HEK293T (cell line): ENCODE measurements around the gene KSR2.

Experiments
- CTCF ChIA-PET: fragments of 350-600 bp; formaldehyde crosslinking; extraction: SDS; loops from one replicate; lab custom pipeline; 2021; ENCODE audit warnings: antibody characterized with exemption, inconsistent platforms; lab: Yijun Ruan, JAX
- POLR2A ChIA-PET: fragments of 350-600 bp; formaldehyde crosslinking; extraction: SDS; loops from one replicate; lab custom pipeline; 2020; ENCODE audit warnings: antibody characterized with exemption, inconsistent platforms; lab: Yijun Ruan, JAX
- DNase-seq: peaks from one replicate; pipeline ENCODE4 v3.0.0; 2012; ENCODE audit warnings: mixed read lengths; ENCODE audit errors: extremely low spot score
- ARNT ChIP-seq: fragments of 450-650 bp; IDR thresholded peaks from 2 replicates; pipeline ENCODE4 v1.6.1; 2017; ENCODE audit warnings: mild to moderate bottlenecking
- BHLHE40 ChIP-seq: fragments of 450-650 bp; IDR thresholded peaks from 2 replicates; pipeline ENCODE4 v1.6.1; 2016; ENCODE audit warnings: mild to moderate bottlenecking, moderate library complexity, borderline replicate concordance
- CTBP1 ChIP-seq: fragments of 450-650 bp; IDR thresholded peaks from 2 replicates; pipeline ENCODE4 v1.6.1; 2016; ENCODE audit warnings: borderline replicate concordance
- ELF4 ChIP-seq: fragments of 450-650 bp; IDR thresholded peaks from 2 replicates; pipeline ENCODE4 v1.6.1; 2017; ENCODE audit warnings: antibody characterized with exemption
- FOXA1 ChIP-seq: fragments of 450-650 bp; IDR thresholded peaks from 2 replicates; pipeline ENCODE4 v1.6.1; 2016; ENCODE audit warnings: mild to moderate bottlenecking
- FOXK2 ChIP-seq: fragments of 450-650 bp; IDR thresholded peaks from 2 replicates; pipeline ENCODE4 v1.6.1; 2016; ENCODE audit warnings: mild to moderate bottlenecking
- FOXM1 ChIP-seq: fragments of 450-650 bp; IDR thresholded peaks from 2 replicates; pipeline ENCODE4 v1.6.1; 2017; ENCODE audit warnings: mild to moderate bottlenecking, borderline replicate concordance
- HDGF ChIP-seq: fragments of 450-650 bp; IDR thresholded peaks from 2 replicates; pipeline ENCODE4 v1.6.1; 2017; ENCODE audit warnings: antibody characterized with exemption, borderline replicate concordance
- L3MBTL2 ChIP-seq: fragments of 450-650 bp; conservative IDR thresholded peaks from 2 replicates; pipeline ENCODE4 v1.6.1; 2016; ENCODE audit warnings: mild to moderate bottlenecking
- LEF1 ChIP-seq: fragments of 450-650 bp; IDR thresholded peaks from 2 replicates; pipeline ENCODE4 v1.6.1; 2017; ENCODE audit warnings: mild to moderate bottlenecking, borderline replicate concordance
- NFRKB ChIP-seq: fragments of 450-650 bp; IDR thresholded peaks from 2 replicates; pipeline ENCODE4 v1.6.1; 2016; ENCODE audit warnings: mild to moderate bottlenecking, moderate library complexity
- SP1 ChIP-seq: fragments of 450-650 bp; IDR thresholded peaks from 2 replicates; pipeline ENCODE4 v1.6.1; 2017
- SUZ12 ChIP-seq: fragments of 450-650 bp; IDR thresholded peaks from 2 replicates; pipeline ENCODE4 v1.6.1; 2016; ENCODE audit warnings: mild to moderate bottlenecking
- TARDBP ChIP-seq: fragments of 450-650 bp; IDR thresholded peaks from 2 replicates; pipeline ENCODE4 v1.6.1; 2016
- ZNF384 ChIP-seq: fragments of 450-650 bp; IDR thresholded peaks from 2 replicates; pipeline ENCODE4 v1.6.1; 2016
- TF ChIP-seq, protein P1 (sequence below): fragments of 450-650 bp; IDR thresholded peaks from 2 replicates; pipeline ENCODE4 v1.6.1; 2016

The KSR2 gene

DNA sequence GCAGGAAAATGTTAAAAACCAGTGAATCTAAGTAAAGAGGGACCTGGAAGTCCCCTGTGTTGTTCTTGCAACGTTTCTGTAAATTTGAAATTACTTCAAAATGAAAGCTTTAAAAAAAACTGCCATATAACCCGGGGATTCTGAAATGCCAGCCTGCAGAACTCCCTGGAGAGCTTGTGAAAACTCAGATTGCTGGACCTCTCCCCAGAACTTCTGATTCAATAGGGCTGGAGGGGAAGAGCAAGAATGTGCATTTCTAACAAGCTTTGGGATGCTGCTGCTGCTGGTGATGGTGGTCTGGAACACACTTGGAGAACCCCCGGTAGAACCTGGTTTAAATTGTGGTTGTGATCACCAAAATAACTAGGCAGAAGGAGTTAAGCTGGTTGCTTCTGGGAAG is 307.3 kb downstream of the KSR2 start:
- CTCF ChIA-PET: no interaction called here
- POLR2A ChIA-PET: no interaction called here
- TF ChIP-seq HDGF: no peak
- DNase-seq: no peak

DNA sequence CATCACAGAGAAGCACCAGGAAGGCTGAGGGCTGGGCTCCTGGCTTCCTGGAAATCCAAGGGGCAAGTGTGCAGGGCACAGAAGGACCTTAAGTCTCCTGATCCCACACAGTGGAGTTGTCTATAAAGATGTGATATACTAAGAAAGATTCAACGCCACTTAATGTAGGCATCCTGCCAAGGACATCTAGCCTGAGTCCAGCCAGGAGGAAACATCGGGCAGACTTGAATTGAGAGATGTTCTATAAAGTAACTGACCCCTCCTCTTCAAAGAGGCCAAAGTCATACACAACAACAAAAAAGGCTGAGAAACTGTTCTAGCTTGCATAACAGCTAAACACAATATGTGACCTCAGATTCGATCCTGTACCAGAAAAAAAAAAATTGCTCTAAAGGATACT is 307.9 kb downstream of the KSR2 start:
- DNase-seq: no peak
- no peak for TF ChIP-seq FOXA1
- no peak for TF ChIP-seq FOXK2
- TF ChIP-seq SUZ12: no peak
- no peak for TF ChIP-seq ARNT
- no peak for TF ChIP-seq LEF1
- ChIA-PET CTCF (no interaction called here), POLR2A (no interaction called here)

DNA sequence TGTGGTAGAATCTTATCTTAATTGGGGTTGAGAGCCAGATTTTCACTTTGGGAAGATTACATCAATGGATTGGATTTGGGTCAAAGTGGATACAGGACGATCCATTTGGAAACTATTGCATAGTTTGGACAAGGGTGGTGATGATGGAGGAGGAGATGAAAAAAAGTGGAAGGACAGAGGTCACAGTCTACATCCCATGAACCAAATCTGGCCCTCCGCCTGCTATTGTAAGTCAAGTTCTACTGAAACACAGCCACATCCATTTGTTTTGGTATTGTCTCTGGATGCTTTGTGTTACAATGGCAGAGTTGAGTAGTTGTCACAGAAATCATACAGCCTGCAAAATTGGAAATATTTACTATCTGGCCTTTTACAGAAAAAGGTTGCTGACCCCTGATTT is 310.6 kb downstream of the KSR2 start:
- CTCF ChIA-PET: no interaction called here
- no peak for DNase-seq
- POLR2A ChIA-PET: no interaction called here
- no peak for TF ChIP-seq SP1

DNA sequence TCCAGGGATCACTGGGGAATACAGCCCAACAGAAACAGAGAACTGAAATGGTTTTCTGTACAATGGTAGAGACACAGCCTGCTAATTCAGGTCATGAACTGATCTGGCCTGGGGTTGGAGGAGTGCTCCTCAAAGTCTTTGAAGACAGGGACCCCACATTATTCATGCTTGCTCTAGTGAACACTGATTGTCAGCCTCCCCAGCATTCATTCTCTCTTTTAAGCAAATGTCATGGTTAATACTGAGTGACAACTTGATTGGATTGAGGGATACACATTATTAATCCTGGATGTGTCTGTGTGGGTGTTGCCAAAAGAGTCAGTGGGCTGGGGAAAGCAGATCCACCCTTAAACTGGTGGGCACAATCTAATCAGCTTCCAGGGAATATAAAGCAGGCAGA is 319.0 kb downstream of the KSR2 start:
- no peak for TF ChIP-seq NFRKB
- no peak for TF ChIP-seq TARDBP
- TF ChIP-seq, protein P1, sequence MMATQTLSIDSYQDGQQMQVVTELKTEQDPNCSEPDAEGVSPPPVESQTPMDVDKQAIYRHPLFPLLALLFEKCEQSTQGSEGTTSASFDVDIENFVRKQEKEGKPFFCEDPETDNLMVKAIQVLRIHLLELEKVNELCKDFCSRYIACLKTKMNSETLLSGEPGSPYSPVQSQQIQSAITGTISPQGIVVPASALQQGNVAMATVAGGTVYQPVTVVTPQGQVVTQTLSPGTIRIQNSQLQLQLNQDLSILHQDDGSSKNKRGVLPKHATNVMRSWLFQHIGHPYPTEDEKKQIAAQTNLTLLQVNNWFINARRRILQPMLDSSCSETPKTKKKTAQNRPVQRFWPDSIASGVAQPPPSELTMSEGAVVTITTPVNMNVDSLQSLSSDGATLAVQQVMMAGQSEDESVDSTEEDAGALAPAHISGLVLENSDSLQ: no peak
- no peak for TF ChIP-seq BHLHE40
- TF ChIP-seq HDGF: no peak
- no peak for TF ChIP-seq LEF1
- no peak for TF ChIP-seq ELF4
- no peak for TF ChIP-seq ZNF384
- CTCF ChIA-PET: no interaction called here
- DNase-seq: no peak
- POLR2A ChIA-PET: no interaction called here

DNA sequence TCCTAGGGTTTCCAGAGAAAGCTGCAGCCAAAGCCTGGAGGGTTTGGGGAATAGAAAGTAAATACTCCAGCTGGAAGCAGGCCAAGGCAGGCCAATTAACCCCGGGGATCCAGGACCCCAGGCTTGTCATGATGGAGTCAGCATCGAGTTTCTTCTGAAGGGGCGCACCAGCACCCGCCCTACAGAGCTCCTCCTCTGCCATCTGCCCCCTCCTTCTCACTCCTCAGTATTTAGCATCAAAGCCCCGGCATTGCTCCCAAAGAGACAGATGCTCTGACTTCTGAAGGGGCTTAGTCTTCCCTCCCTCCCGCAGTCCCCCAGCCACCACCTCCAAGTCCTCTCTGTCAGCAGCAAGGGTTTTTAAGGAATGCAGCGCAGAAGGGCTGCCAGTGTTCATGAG is 322.3 kb downstream of the KSR2 start:
- POLR2A ChIA-PET: no interaction called here
- DNase-seq: no peak
- no peak for TF ChIP-seq ARNT
- no peak for TF ChIP-seq SUZ12
- no peak for TF ChIP-seq BHLHE40
- no peak for TF ChIP-seq FOXK2
- no peak for TF ChIP-seq NFRKB
- no peak for TF ChIP-seq FOXM1
- TF ChIP-seq L3MBTL2: no peak
- no peak for TF ChIP-seq TARDBP
- no peak for TF ChIP-seq ELF4
- no peak for TF ChIP-seq ZNF384
- TF ChIP-seq HDGF: no peak
- TF ChIP-seq, protein P1: no peak
- no peak for TF ChIP-seq SP1
- no peak for TF ChIP-seq LEF1
- TF ChIP-seq CTBP1: no peak
- TF ChIP-seq FOXA1: no peak
- CTCF ChIA-PET: no interaction called here

DNA sequence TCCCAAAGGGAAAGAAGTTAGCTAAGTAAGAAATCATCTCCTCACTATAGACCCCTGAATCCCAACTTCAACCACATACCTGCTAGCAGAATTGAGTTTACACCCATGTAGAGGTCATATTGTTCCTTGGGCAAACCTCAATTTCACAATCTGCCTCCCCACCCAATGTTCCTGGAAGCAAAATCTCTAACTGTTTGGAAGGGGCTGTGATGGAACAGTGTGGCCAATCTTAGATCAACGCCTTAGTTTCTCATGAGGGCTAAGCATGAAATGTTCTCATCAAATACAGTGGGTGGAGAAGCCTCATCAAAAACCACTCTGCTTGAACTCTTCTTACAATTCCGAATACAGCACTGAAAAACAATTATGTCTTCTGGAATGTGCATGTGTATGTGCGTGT is 323.3 kb downstream of the KSR2 start:
- no peak for DNase-seq
- POLR2A ChIA-PET: no interaction called here
- CTCF ChIA-PET: no interaction called here
- TF ChIP-seq BHLHE40 (no peak), ELF4 (no peak), FOXK2 (no peak), SUZ12 (no peak), ZNF384 (no peak), L3MBTL2 (no peak), LEF1 (no peak), CTBP1 (no peak), FOXM1 (no peak), NFRKB (no peak), ARNT (no peak), HDGF (no peak), FOXA1 (no peak), SP1 (no peak)
- TF ChIP-seq, protein P1: no peak

DNA sequence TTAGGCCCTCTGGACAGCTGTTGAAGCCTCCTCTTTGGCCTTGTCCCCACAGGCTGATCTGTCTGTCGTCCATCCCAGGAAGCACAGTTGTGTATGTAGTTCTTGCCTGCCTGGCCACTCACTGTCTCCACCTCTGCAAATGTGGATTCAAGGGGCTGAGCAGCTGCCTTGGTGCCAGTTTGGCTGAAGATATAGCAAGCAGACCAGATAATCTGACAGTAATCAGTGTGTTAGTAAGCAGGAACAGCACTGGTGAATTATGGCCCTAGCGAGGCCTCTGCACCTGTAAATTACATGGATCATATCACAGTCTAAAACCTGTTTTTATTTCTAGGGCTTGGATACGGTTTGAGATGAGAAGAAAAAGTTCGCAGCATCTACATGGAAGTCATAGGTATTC is 324.8 kb downstream of the KSR2 start:
- DNase-seq: no peak
- TF ChIP-seq NFRKB (no peak), BHLHE40 (no peak), SUZ12 (no peak), L3MBTL2 (no peak), FOXM1 (no peak), ARNT (no peak), LEF1 (no peak), SP1 (no peak), TARDBP (no peak), FOXK2 (no peak)
- CTCF ChIA-PET: no interaction called here
- POLR2A ChIA-PET: no interaction called here

DNA sequence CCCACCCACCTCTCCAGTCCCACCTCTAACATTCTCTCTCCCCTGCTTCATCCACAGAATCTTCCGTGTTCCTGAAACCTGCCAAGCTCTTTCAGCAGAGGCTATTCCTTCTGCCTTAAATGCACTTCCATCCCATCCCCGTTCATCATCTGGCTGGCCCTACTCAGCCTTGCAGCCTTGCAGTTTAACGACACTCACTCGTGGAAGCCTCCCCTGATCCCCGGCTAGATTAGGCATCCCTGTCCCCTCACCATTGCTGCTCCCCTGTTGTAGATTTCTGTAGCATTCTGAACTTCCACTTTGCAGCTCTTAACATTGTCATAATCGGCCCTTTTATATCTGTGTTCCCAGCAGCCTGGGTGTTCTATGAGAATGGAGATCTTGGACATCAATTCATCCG is 326.9 kb downstream of the KSR2 start:
- ChIA-PET CTCF (no interaction called here), POLR2A (no interaction called here)
- TF ChIP-seq, protein P1: no peak
- TF ChIP-seq SUZ12: no peak
- no peak for TF ChIP-seq BHLHE40
- TF ChIP-seq FOXA1: no peak
- no peak for TF ChIP-seq LEF1
- no peak for TF ChIP-seq TARDBP
- no peak for TF ChIP-seq FOXM1
- TF ChIP-seq ELF4: no peak
- no peak for TF ChIP-seq NFRKB
- TF ChIP-seq ZNF384: no peak
- no peak for TF ChIP-seq L3MBTL2
- TF ChIP-seq ARNT: no peak
- no peak for DNase-seq
